CD4-positive, alpha-beta T cell (primary cell): ENCODE results near the gene ACRBP. TPM values are rescaled to one million over a fixed set of nuclear protein-coding genes. Genes with fewer than 3 reads are reported as not detected.

Source experiments
- ATAC-seq: fragments of 200-7000 bp; cut with Tn5 transposase; one replicate; pipeline ENCODE4 v1.10.0; 2022; ENCODE audit warnings: mild to moderate bottlenecking; ENCODE audit not compliant: poor library complexity
- CTCF ChIA-PET: fragments of 350-600 bp; sonication (Branson Sonifier 250); formaldehyde crosslinking; loops from one replicate; lab custom pipeline; 2021; ENCODE audit warnings: antibody characterized with exemption, inconsistent platforms; lab: Charles Lee
- POLR2A ChIA-PET: fragments of 350-600 bp; sonication (Branson Sonifier 250); formaldehyde crosslinking; loops from one replicate; lab custom pipeline; 2021; ENCODE audit warnings: antibody characterized with exemption, inconsistent platforms; lab: Charles Lee
- DNase-seq, 14 experiments: peaks; one replicate each; pipeline ENCODE4 v3.0.0-alpha.2; 2013 to 2020; ENCODE audit warnings: mixed read lengths in 2 of 14
- H3K27ac ChIP-seq, 2 donors: one replicate each; pipeline versions ENCODE4 v1.5.1 to v1.7.0; 2013; ENCODE audit warnings: low read length in 2 of 2, low read depth in 1 of 2, mild to moderate bottlenecking in 1 of 2
- H3K27me3 ChIP-seq, 2 experiments: 1 replicate in 1 of 2; 2 replicates in 1 of 2; pipeline versions ENCODE4 v1.6.1 to v1.7.0; 2013; ENCODE audit warnings: low read length in 2 of 2, control low read depth in 1 of 2, mild to moderate bottlenecking in 1 of 2, moderate library complexity in 1 of 2; ENCODE audit not compliant: insufficient read depth in 2 of 2, control insufficient read depth in 1 of 2
- H3K36me3 ChIP-seq: one replicate; pipeline ENCODE4 v1.6.1; 2013; ENCODE audit warnings: low read length, control low read depth; ENCODE audit not compliant: insufficient read depth
- H3K4me1 ChIP-seq: one replicate; pipeline ENCODE4 v1.6.1; 2013; ENCODE audit warnings: low read length, control low read depth; ENCODE audit not compliant: insufficient read depth
- H3K4me3 ChIP-seq: one replicate; pipeline ENCODE4 v1.5.1; 2013; ENCODE audit warnings: mild to moderate bottlenecking, low read length, moderate library complexity
- H3K9me3 ChIP-seq, 2 experiments: 1 replicate in 1 of 2; 2 replicates in 1 of 2; pipeline versions ENCODE4 v1.6.1 to v1.7.0; 2013; ENCODE audit warnings: low read length in 2 of 2, mild to moderate bottlenecking in 2 of 2, control low read depth in 1 of 2, moderate library complexity in 1 of 2; ENCODE audit not compliant: control insufficient read depth in 1 of 2, insufficient read depth in 1 of 2
- H3K27ac Mint-ChIP-seq: one replicate; pipeline ENCODE4 v1.8.0; 2020; ENCODE audit warnings: mixed read lengths
- H3K27me3 Mint-ChIP-seq: one replicate; pipeline ENCODE4 v1.8.0; 2021; ENCODE audit warnings: mixed read lengths
- H3K36me3 Mint-ChIP-seq: one replicate; pipeline ENCODE4 v1.8.0; 2021; ENCODE audit warnings: low read depth, mixed read lengths
- H3K4me1 Mint-ChIP-seq: one replicate; pipeline ENCODE4 v1.8.0; 2021; ENCODE audit warnings: low read depth, mixed read lengths
- H3K4me3 Mint-ChIP-seq: one replicate; pipeline ENCODE4 v1.8.0; 2020; ENCODE audit warnings: mild to moderate bottlenecking, mixed read lengths
- H3K9me3 Mint-ChIP-seq: one replicate; pipeline ENCODE4 v1.8.0; 2020; ENCODE audit warnings: mixed read lengths
- intact Hi-C, 2 experiments: fragments of 100-400 bp; cut with DNase I in 1 of 2; cut with micrococcal nuclease in 1 of 2; formaldehyde crosslinking; loops; one replicate each; pipeline versions ENCODE4 v1.15.1 to v1.9.0; 2023 to 2025; cut with DNase I, micrococcal nuclease
- total RNA-seq, 174 experiments: library from RNA in 2 of 174; stranded (reverse) in 2 of 174; gene quantifications; one replicate each; pipeline ENCODE4 v1.2.3 and lab custom pipeline; 2021 to 2026
- TF ChIP-seq, protein P1 (sequence below): fragments of 200-600 bp; IDR thresholded peaks from one replicate; pipeline ENCODE4 v1.8.0; 2022; ENCODE audit warnings: antibody characterized with exemption, mild to moderate bottlenecking

Gene ACRBP
- total RNA-seq, 2 experiments from 2014 or later = 0.58 to 0.95 TPM

DNA sequence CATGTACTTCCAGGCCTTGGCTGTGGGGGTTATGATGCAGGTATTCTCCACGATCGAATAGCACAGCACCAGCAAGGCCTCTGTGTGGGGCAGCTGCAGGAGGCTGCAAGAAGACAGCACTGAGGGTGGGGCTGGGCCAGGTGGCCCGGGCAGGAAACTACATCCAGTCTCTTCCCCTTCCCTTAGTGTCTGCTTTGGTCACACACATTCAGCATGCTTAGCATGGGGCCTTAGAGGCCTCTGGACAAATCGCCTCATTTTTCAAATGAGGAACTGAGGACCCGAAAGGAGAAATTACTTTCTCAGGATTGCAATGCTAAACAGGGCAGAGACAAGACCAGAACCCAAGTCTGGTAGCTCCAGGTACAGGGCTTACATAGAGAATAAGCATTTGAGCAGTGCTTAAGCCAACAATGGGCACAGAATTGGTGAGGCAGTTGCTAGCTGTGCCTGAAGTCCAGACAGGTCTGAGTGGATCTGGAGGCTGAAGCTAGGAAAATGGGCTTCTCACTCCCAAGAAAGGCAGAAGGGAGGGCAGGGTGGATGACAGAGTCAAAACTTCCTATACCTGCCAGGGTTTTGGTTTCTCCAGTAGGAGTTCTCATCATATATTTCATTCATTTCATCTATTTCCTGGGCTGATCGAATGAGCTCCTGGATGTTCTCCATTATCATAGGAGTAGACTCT lies 3.5 kb downstream of the ACRBP start:
- no peak overlapping the region for H3K27ac ChIP-seq
- no peak for ATAC-seq

DNA sequence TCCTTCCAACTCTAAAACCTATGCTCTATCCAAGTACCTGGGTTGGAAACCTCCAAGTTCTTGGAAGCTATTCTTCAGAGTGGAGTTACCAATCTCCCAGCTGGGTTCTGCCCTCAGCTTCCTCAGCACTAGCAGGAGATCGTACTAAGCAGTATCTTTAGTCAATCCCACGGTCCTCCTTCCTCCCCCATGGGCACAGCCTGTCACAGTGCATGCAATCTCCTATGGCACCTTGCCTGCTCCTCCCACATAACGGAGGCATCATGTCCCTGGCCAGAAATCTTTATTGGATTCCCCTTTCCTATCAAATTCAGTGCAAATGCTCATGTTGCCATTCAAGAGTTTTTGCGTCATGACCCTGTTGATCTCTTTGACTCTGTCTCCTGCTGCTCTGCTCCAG lies 6.1 kb downstream of the ACRBP start:
- peaks cover 11% of the 10 kb centered on the region for H3K4me1 ChIP-seq
- Mint-ChIP-seq H3K9me3 (no peaks in the 10 kb centered on the region), H3K4me3 (no peak overlapping the region), H3K4me1 (peaks cover 11% of the 10 kb centered on the region), H3K27me3 (no peaks in the 10 kb centered on the region), H3K36me3 (no peaks in the 10 kb centered on the region), H3K27ac (no peak overlapping the region)
- peaks cover 10 to 14% of the 10 kb centered on the region in 2 experiments for H3K9me3 ChIP-seq
- no peaks in the 10 kb centered on the region for H3K27me3 ChIP-seq
- no peak for ATAC-seq
- DNase-seq = no peak
- TF ChIP-seq, protein P1, sequence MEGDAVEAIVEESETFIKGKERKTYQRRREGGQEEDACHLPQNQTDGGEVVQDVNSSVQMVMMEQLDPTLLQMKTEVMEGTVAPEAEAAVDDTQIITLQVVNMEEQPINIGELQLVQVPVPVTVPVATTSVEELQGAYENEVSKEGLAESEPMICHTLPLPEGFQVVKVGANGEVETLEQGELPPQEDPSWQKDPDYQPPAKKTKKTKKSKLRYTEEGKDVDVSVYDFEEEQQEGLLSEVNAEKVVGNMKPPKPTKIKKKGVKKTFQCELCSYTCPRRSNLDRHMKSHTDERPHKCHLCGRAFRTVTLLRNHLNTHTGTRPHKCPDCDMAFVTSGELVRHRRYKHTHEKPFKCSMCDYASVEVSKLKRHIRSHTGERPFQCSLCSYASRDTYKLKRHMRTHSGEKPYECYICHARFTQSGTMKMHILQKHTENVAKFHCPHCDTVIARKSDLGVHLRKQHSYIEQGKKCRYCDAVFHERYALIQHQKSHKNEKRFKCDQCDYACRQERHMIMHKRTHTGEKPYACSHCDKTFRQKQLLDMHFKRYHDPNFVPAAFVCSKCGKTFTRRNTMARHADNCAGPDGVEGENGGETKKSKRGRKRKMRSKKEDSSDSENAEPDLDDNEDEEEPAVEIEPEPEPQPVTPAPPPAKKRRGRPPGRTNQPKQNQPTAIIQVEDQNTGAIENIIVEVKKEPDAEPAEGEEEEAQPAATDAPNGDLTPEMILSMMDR = no peak
- POLR2A ChIA-PET = no interaction called here
- H3K27ac ChIP-seq = no peak overlapping the region
- no peak overlapping the region for H3K4me3 ChIP-seq
- no peaks in the 10 kb centered on the region for H3K36me3 ChIP-seq
- CTCF ChIA-PET = no interaction called here
- intact Hi-C loops = no loop called here

More for the DNA sequence above, 3.5 kb downstream of the ACRBP start:
- Histone ChIP-seq H3K36me3 (peaks cover 2% of the 10 kb centered on the region), H3K4me3 (no peak overlapping the region), H3K4me1 (peaks cover 15% of the 10 kb centered on the region), H3K9me3 (peaks cover 10 to 14% of the 10 kb centered on the region in 2 experiments), H3K27me3 (no peaks in the 10 kb centered on the region)
- no peak overlapping the region for H3K4me3 Mint-ChIP-seq
- H3K27ac Mint-ChIP-seq = no peak overlapping the region
- TF ChIP-seq, protein P1 = no peak
- no peaks in the 10 kb centered on the region for H3K9me3 Mint-ChIP-seq
- ChIA-PET POLR2A (interaction anchor here (0.9 kb wide), 1 partner anchor 23 kb away, joined by 3 read pairs; no protein-coding TSS in a partner anchor), CTCF (no interaction called here)
- H3K27me3 Mint-ChIP-seq = no peaks in the 10 kb centered on the region
- H3K36me3 Mint-ChIP-seq = peaks cover 18% of the 10 kb centered on the region
- intact Hi-C loops = loop anchor here in 1 of 2 experiments (2.0 kb wide), 1 partner anchor 23 kb away; no protein-coding TSS in a partner anchor
- peak in 2 of 14 experiments; percentile 28 to 33 for DNase-seq
- peaks cover 15% of the 10 kb centered on the region for H3K4me1 Mint-ChIP-seq

DNA sequence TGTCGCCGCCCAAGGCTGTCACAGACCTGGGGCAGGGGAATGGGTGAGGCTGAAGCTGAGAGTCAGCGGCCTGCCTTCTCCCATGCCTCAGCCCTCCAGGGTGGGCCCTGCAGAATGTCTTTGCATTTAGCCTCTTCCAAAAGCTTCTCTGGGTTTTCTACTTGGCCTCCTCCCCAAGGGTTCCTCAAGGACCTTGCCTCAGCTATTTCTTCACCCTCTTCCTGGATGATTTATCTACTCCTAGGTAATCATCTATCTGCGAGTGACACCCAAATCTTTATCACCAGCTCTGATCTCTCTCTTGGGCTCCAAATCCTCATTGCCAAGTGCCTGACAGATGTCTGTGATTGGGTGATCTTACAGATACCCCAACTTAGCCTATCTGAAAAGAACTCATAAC lies 6.7 kb downstream of the ACRBP start:
- Mint-ChIP-seq H3K36me3 (no peaks in the 10 kb centered on the region), H3K4me1 (peaks cover 17% of the 10 kb centered on the region), H3K9me3 (no peaks in the 10 kb centered on the region), H3K4me3 (no peak overlapping the region), H3K27ac (no peak overlapping the region), H3K27me3 (no peaks in the 10 kb centered on the region)
- Histone ChIP-seq H3K36me3 (no peaks in the 10 kb centered on the region), H3K27me3 (no peaks in the 10 kb centered on the region), H3K4me3 (no peak overlapping the region), H3K27ac (no peak overlapping the region), H3K4me1 (peaks cover 18% of the 10 kb centered on the region), H3K9me3 (peaks cover 10 to 14% of the 10 kb centered on the region in 2 experiments)
- intact Hi-C loops = no loop called here
- ChIA-PET POLR2A (interaction anchor here (0.6 kb wide), 1 partner anchor 9 kb away, joined by 3 read pairs; no protein-coding TSS in a partner anchor), CTCF (no interaction called here)
- no peak for ATAC-seq
- TF ChIP-seq, protein P1 = no peak
- no peak for DNase-seq
